ENCODE results near the gene IQCF6.
"Not testable (repeated sequence)": the region's sequence is repeated elsewhere in the genome, so short reads cannot be mapped to it uniquely, and the experiment has no call there.

IQCF6 gene

DNA sequence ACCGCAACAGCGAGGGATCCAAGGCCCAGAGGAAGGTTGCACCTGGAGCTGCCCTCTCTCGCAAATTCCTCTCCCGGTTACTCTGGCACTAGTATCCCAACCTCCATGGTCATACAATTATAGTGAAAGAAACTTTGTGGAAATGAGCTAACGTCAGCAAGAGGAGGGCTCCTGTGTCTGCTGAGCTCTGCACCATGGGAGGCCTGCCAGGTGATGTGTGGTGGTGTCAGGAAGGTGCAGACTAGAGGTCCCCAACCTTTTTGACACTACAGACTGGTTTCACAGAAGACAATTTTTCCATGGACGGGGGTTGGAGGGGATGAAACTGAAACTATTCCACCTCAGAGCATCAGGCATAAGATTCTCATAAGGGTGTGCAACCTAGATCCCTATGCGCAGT is 13.2 kb upstream of the IQCF6 start:
- no peak for DNase-seq (ENCODE audit: low read depth in 1 of 2, low spot score in 1 of 2)
- Histone ChIP-seq H3K4me3 (replicated peaks; ENCODE audit: insufficient read depth, low read length) (no peak overlapping the region), H3K27me3 (ENCODE audit: insufficient read depth, poor library complexity, severe bottlenecking) (no peaks in the 10 kb centered on the region), H3K27ac (replicated peaks) (no peak overlapping the region)
- TF ChIP-seq, protein P1, sequence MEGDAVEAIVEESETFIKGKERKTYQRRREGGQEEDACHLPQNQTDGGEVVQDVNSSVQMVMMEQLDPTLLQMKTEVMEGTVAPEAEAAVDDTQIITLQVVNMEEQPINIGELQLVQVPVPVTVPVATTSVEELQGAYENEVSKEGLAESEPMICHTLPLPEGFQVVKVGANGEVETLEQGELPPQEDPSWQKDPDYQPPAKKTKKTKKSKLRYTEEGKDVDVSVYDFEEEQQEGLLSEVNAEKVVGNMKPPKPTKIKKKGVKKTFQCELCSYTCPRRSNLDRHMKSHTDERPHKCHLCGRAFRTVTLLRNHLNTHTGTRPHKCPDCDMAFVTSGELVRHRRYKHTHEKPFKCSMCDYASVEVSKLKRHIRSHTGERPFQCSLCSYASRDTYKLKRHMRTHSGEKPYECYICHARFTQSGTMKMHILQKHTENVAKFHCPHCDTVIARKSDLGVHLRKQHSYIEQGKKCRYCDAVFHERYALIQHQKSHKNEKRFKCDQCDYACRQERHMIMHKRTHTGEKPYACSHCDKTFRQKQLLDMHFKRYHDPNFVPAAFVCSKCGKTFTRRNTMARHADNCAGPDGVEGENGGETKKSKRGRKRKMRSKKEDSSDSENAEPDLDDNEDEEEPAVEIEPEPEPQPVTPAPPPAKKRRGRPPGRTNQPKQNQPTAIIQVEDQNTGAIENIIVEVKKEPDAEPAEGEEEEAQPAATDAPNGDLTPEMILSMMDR (IDR thresholded peaks at IDR 0.05; ENCODE audit: insufficient read depth, low read length), result no peak
- no peak for TF ChIP-seq GABPA (IDR thresholded peaks at IDR 0.05; ENCODE audit: low read depth)
- no peak for TF ChIP-seq POLR2AphosphoS5 (IDR thresholded peaks at IDR 0.05; ENCODE audit: low read depth)
- no peak for TF ChIP-seq SPI1 (IDR thresholded peaks at IDR 0.05; ENCODE audit: borderline replicate concordance, low read depth)

DNA sequence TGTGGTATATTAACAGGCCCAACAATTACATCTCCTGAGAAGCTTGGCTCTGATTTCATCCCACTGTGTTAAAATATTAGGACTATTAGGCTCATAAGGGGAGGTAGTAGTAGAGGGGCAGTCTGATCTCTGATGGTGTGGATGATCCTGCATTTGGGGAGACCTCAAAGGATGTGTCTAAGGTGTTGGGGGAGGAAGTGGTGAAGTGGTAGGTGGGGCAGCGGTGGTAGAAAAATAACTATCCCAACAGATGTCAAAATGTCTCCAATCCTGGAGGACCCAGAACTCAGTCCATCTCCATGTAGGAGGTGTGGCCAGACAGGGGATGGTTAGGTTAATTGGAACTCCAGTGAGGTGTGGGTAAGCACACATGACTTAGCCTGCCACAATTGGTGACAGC is 10.4 kb upstream of the IQCF6 start:
- TF ChIP-seq GABPA (IDR thresholded peaks at IDR 0.05; ENCODE audit: low read depth) (no peak), POLR2AphosphoS5 (IDR thresholded peaks at IDR 0.05; ENCODE audit: low read depth) (no peak), SPI1 (IDR thresholded peaks at IDR 0.05; ENCODE audit: borderline replicate concordance, low read depth) (no peak)
- TF ChIP-seq, protein P1 (IDR thresholded peaks at IDR 0.05; ENCODE audit: insufficient read depth, low read length), result no peak
- TF ChIP-seq, protein P2, sequence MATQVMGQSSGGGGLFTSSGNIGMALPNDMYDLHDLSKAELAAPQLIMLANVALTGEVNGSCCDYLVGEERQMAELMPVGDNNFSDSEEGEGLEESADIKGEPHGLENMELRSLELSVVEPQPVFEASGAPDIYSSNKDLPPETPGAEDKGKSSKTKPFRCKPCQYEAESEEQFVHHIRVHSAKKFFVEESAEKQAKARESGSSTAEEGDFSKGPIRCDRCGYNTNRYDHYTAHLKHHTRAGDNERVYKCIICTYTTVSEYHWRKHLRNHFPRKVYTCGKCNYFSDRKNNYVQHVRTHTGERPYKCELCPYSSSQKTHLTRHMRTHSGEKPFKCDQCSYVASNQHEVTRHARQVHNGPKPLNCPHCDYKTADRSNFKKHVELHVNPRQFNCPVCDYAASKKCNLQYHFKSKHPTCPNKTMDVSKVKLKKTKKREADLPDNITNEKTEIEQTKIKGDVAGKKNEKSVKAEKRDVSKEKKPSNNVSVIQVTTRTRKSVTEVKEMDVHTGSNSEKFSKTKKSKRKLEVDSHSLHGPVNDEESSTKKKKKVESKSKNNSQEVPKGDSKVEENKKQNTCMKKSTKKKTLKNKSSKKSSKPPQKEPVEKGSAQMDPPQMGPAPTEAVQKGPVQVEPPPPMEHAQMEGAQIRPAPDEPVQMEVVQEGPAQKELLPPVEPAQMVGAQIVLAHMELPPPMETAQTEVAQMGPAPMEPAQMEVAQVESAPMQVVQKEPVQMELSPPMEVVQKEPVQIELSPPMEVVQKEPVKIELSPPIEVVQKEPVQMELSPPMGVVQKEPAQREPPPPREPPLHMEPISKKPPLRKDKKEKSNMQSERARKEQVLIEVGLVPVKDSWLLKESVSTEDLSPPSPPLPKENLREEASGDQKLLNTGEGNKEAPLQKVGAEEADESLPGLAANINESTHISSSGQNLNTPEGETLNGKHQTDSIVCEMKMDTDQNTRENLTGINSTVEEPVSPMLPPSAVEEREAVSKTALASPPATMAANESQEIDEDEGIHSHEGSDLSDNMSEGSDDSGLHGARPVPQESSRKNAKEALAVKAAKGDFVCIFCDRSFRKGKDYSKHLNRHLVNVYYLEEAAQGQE (IDR thresholded peaks at IDR 0.05; ENCODE audit: insufficient replicate concordance, low read depth), result no peak

DNA sequence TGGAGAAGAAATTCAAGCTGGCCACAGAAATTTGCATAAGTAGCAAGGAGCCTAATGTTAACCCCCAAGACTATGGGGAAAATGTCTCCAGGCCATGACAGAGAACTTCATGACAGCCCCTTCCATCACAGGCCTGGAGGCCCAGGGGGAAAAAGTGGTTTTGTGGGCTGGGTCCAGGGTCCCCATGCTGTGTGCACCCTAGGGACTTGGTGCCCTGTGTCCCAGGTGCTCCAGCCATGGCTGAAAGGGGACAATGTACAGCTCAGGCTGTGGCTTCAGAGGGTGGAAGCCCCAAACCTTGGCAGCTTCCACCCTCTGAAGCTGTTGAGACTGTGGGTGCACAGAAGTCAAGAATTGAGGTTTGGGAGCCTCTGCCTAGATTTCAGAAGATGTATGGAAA is 8.5 kb upstream of the IQCF6 start:
- H3K27ac ChIP-seq (replicated peaks); DNase-seq (ENCODE audit: low read depth in 1 of 2, low spot score in 1 of 2); H3K27me3 ChIP-seq (ENCODE audit: insufficient read depth, poor library complexity, severe bottlenecking); H3K4me3 ChIP-seq (replicated peaks; ENCODE audit: insufficient read depth, low read length): not testable (repeated sequence)

More for the DNA sequence above, 10.4 kb upstream of the IQCF6 start:
- no peak overlapping the region for H3K27ac ChIP-seq (replicated peaks)
- no peaks in the 10 kb centered on the region for H3K27me3 ChIP-seq (ENCODE audit: insufficient read depth, poor library complexity, severe bottlenecking)
- no peak for DNase-seq (ENCODE audit: low read depth in 1 of 2, low spot score in 1 of 2)
- no peak overlapping the region for H3K4me3 ChIP-seq (replicated peaks; ENCODE audit: insufficient read depth, low read length)

DNA sequence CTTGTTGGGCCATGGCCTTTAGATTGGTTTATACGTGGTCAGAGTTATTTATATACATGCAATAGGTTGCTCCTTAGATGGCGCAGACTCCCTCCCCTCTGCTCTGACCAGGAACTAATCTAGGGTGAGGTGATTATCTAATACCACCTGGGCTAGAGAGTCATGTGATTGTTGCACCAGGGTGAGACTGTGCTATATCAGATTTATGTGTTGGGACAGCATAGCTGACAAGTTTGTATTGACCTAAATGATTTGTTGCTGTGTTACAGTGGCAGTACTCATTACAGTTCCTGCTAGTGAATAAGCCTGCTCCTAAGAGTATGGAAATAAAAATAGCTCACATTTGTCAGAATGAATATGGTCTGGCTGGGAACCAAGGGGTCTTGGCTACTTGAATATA is 7.2 kb upstream of the IQCF6 start:
- no peak for DNase-seq (ENCODE audit: low read depth in 1 of 2, low spot score in 1 of 2)

More for the DNA sequence above, 7.2 kb upstream of the IQCF6 start:
- H3K27me3 ChIP-seq (ENCODE audit: insufficient read depth, poor library complexity, severe bottlenecking), result peaks cover 3% of the 10 kb centered on the region
- no peak overlapping the region for H3K4me3 ChIP-seq (replicated peaks; ENCODE audit: insufficient read depth, low read length)
- H3K27ac ChIP-seq (replicated peaks), result no peak overlapping the region
- no peak for TF ChIP-seq GABPA (IDR thresholded peaks at IDR 0.05; ENCODE audit: low read depth)
- no peak for TF ChIP-seq SPI1 (IDR thresholded peaks at IDR 0.05; ENCODE audit: borderline replicate concordance, low read depth)
- no peak for TF ChIP-seq POLR2AphosphoS5 (IDR thresholded peaks at IDR 0.05; ENCODE audit: low read depth)
- TF ChIP-seq, protein P2 (IDR thresholded peaks at IDR 0.05; ENCODE audit: insufficient replicate concordance, low read depth), result no peak
- TF ChIP-seq, protein P1 (IDR thresholded peaks at IDR 0.05; ENCODE audit: insufficient read depth, low read length), result no peak

Measured in HL-60 (cell line).